Adipocyte (in vitro differentiated cells): ENCODE data around the gene SOX6.

ENCODE experiments used
- DNase-seq: peaks from one replicate; pipeline ENCODE4 v3.0.0-alpha.2; 2015; ENCODE audit warnings: low read depth
- H3K27me3 ChIP-seq: replicated peaks from 2 replicates; pipeline ENCODE4 v1.7.0; 2013; ENCODE audit warnings: mild to moderate bottlenecking, low read length, moderate library complexity; ENCODE audit not compliant: control insufficient read depth, insufficient read depth
- H3K36me3 ChIP-seq: 2 replicates; pipeline ENCODE4 v1.7.0; 2013; ENCODE audit warnings: low read length, mild to moderate bottlenecking, moderate library complexity; ENCODE audit not compliant: control insufficient read depth, insufficient read depth, severe bottlenecking
- H3K4me1 ChIP-seq: 2 replicates; pipeline ENCODE4 v1.7.0; 2013; ENCODE audit warnings: mild to moderate bottlenecking, low read length, moderate library complexity; ENCODE audit not compliant: control insufficient read depth, insufficient read depth
- H3K4me3 ChIP-seq: 2 replicates; pipeline ENCODE4 v1.7.0; 2013; ENCODE audit warnings: mild to moderate bottlenecking, low read length, moderate library complexity
- H3K9ac ChIP-seq: 2 replicates; pipeline ENCODE4 v1.7.0; 2013; ENCODE audit warnings: mild to moderate bottlenecking, low read length, moderate library complexity
- H3K9me3 ChIP-seq: 2 replicates; pipeline ENCODE4 v1.7.0; 2013; ENCODE audit warnings: mild to moderate bottlenecking, low read length, moderate library complexity; ENCODE audit not compliant: control insufficient read depth

SOX6 gene

GRCh38 chr11:16341853-16342252, 14.5 kb downstream of the SOX6 start:
- no peak overlapping the region for H3K4me3 ChIP-seq
- H3K4me1 ChIP-seq, result no peaks in the 10 kb centered on the region
- no peak for DNase-seq
- H3K9ac ChIP-seq, result no peak overlapping the region
- no peaks in the 10 kb centered on the region for H3K27me3 ChIP-seq
- no peaks in the 10 kb centered on the region for H3K9me3 ChIP-seq
- H3K36me3 ChIP-seq, result no peaks in the 10 kb centered on the region

GRCh38 chr11:16338393-16338792, 18.0 kb downstream of the SOX6 start:
- H3K4me3 ChIP-seq, result no peak overlapping the region
- H3K9me3 ChIP-seq, result no peaks in the 10 kb centered on the region
- no peaks in the 10 kb centered on the region for H3K36me3 ChIP-seq
- H3K4me1 ChIP-seq, result no peaks in the 10 kb centered on the region
- no peaks in the 10 kb centered on the region for H3K27me3 ChIP-seq
- DNase-seq, result peak; percentile 39
- no peak overlapping the region for H3K9ac ChIP-seq

- no peaks in the 10 kb centered on the region for H3K36me3 ChIP-seq
- H3K9me3 ChIP-seq, result no peaks in the 10 kb centered on the region
- no peak overlapping the region for H3K9ac ChIP-seq
- no peak overlapping the region for H3K4me3 ChIP-seq
- H3K27me3 ChIP-seq, result no peaks in the 10 kb centered on the region
- H3K4me1 ChIP-seq, result no peaks in the 10 kb centered on the region
- no peak for DNase-seq
Observed at GRCh38 chr11:16337421-16338213, 18.7 kb downstream of the SOX6 start.

- DNase-seq, result no peak
- Histone ChIP-seq H3K27me3 (no peaks in the 10 kb centered on the region), H3K4me3 (no peak overlapping the region), H3K4me1 (no peaks in the 10 kb centered on the region), H3K9me3 (no peaks in the 10 kb centered on the region), H3K9ac (no peak overlapping the region), H3K36me3 (no peaks in the 10 kb centered on the region)
Observed at GRCh38 chr11:16336721-16337120, 19.6 kb downstream of the SOX6 start.

- H3K4me1 ChIP-seq, result no peaks in the 10 kb centered on the region
- no peak overlapping the region for H3K9ac ChIP-seq
- no peak for DNase-seq
- no peaks in the 10 kb centered on the region for H3K27me3 ChIP-seq
- no peaks in the 10 kb centered on the region for H3K36me3 ChIP-seq
- H3K9me3 ChIP-seq, result no peaks in the 10 kb centered on the region
- no peak overlapping the region for H3K4me3 ChIP-seq
Observed at GRCh38 chr11:16336204-16336603, 20.1 kb downstream of the SOX6 start.

GRCh38 chr11:16335236-16335962, 20.9 kb downstream of the SOX6 start:
- Histone ChIP-seq H3K4me3 (no peak overlapping the region), H3K4me1 (no peaks in the 10 kb centered on the region), H3K36me3 (no peaks in the 10 kb centered on the region), H3K9ac (no peak overlapping the region), H3K27me3 (no peaks in the 10 kb centered on the region), H3K9me3 (no peaks in the 10 kb centered on the region)
- DNase-seq, result no peak

- no peaks in the 10 kb centered on the region for H3K27me3 ChIP-seq
- H3K9me3 ChIP-seq, result no peaks in the 10 kb centered on the region
- no peaks in the 10 kb centered on the region for H3K36me3 ChIP-seq
- H3K4me3 ChIP-seq, result no peak overlapping the region
- no peaks in the 10 kb centered on the region for H3K4me1 ChIP-seq
- peak; percentile 54 for DNase-seq
- no peak overlapping the region for H3K9ac ChIP-seq
Observed at GRCh38 chr11:16326679-16327297, 29.6 kb downstream of the SOX6 start.

GRCh38 chr11:16322190-16322589, 34.2 kb downstream of the SOX6 start:
- H3K27me3 ChIP-seq, result no peaks in the 10 kb centered on the region
- no peaks in the 10 kb centered on the region for H3K4me1 ChIP-seq
- H3K9ac ChIP-seq, result no peak overlapping the region
- no peak for DNase-seq
- H3K4me3 ChIP-seq, result no peak overlapping the region
- no peaks in the 10 kb centered on the region for H3K36me3 ChIP-seq
- no peaks in the 10 kb centered on the region for H3K9me3 ChIP-seq

- no peak overlapping the region for H3K9ac ChIP-seq
- no peaks in the 10 kb centered on the region for H3K27me3 ChIP-seq
Observed at GRCh38 chr11:16321148-16321547, 35.2 kb downstream of the SOX6 start.

GRCh38 chr11:16318320-16318719, 38.0 kb downstream of the SOX6 start:
- no peaks in the 10 kb centered on the region for H3K9me3 ChIP-seq
- H3K27me3 ChIP-seq, result no peaks in the 10 kb centered on the region
- H3K4me1 ChIP-seq, result no peaks in the 10 kb centered on the region
- H3K4me3 ChIP-seq, result no peak overlapping the region
- no peaks in the 10 kb centered on the region for H3K36me3 ChIP-seq
- no peak for DNase-seq
- H3K9ac ChIP-seq, result no peak overlapping the region

More at GRCh38 chr11:16321148-16321547, 35.2 kb downstream of the SOX6 start:
- Histone ChIP-seq H3K36me3 (no peaks in the 10 kb centered on the region), H3K9me3 (no peaks in the 10 kb centered on the region), H3K4me3 (no peak overlapping the region), H3K4me1 (no peaks in the 10 kb centered on the region)
- no peak for DNase-seq

GRCh38 chr11:16317712-16318111, 38.6 kb downstream of the SOX6 start:
- Histone ChIP-seq H3K9ac (no peak overlapping the region), H3K4me3 (no peak overlapping the region)

More at GRCh38 chr11:16317712-16318111, 38.6 kb downstream of the SOX6 start:
- no peaks in the 10 kb centered on the region for H3K27me3 ChIP-seq
- no peak for DNase-seq
- H3K4me1 ChIP-seq, result no peaks in the 10 kb centered on the region
- no peaks in the 10 kb centered on the region for H3K36me3 ChIP-seq
- H3K9me3 ChIP-seq, result no peaks in the 10 kb centered on the region
